GM19467 (cell line): ENCODE measurements around the gene SEZ6L2.
"Not testable (repeated sequence)": the region's sequence is repeated elsewhere in the genome, so short reads cannot be mapped to it uniquely, and the experiment has no call there.

Experiments
- ATAC-seq: cut with Tn5 transposase; IDR thresholded peaks from one replicate; pipeline ENCODE4 v1.9.1; 2021; ENCODE audit warnings: mild to moderate bottlenecking, moderate library complexity; ENCODE audit not compliant: unreplicated experiment

Gene SEZ6L2

DNA sequence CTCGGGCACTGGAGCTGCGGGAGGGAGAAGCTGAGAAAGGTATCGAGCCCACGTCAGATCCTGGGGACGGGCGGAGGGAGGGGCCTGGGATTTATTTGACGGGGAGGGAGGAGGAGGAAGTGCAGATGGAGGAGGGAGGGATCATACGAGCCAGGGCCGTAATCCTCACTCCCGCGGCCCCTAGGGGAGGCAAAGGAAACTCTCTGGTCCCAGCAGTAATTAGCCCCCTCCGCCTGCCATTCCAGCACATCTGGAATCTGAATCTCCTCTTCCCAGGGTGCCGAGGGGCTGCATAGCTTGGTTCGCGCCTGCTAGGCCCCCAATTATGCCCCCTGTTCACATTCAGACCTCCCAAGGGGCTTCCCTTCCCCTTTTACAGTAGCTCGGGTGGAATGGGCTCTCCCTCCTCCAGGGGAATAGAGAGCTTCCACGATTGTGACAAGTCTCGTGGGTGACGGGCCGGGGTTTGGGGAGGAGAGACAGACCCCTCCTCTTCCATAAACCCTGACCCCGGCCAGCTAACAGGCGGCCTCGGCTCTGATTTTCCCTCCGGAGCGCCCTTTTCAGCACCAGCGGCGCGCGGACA is at the start of gene SEZ6L2:
Gene SEZ6L2, minus strand, starts transcription at position 35 of the 586 bp plus-strand sequence. CDS start 531 bp downstream, outside the sequence.
- peak; percentile 34 for ATAC-seq

DNA sequence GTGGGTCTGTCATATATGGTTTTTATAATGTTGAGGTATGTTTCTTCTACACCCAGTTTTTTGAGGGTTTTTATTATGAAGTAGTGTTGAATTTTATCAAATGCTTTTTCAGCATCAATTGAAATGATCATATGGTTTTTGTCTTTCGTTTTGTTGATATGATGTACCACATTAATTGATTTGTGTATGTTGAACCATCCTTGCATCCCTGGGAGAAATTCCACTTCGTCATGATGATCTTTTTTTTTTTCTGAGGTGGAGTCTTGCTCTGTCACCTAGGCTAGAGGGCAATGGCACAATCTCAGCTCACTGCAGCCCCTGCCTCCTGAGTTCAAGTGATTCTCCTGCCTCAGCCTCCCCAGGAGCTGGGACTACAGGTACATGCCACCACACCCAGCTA is 48.5 kb upstream of the SEZ6L2 start:
- ATAC-seq, result no peak

DNA sequence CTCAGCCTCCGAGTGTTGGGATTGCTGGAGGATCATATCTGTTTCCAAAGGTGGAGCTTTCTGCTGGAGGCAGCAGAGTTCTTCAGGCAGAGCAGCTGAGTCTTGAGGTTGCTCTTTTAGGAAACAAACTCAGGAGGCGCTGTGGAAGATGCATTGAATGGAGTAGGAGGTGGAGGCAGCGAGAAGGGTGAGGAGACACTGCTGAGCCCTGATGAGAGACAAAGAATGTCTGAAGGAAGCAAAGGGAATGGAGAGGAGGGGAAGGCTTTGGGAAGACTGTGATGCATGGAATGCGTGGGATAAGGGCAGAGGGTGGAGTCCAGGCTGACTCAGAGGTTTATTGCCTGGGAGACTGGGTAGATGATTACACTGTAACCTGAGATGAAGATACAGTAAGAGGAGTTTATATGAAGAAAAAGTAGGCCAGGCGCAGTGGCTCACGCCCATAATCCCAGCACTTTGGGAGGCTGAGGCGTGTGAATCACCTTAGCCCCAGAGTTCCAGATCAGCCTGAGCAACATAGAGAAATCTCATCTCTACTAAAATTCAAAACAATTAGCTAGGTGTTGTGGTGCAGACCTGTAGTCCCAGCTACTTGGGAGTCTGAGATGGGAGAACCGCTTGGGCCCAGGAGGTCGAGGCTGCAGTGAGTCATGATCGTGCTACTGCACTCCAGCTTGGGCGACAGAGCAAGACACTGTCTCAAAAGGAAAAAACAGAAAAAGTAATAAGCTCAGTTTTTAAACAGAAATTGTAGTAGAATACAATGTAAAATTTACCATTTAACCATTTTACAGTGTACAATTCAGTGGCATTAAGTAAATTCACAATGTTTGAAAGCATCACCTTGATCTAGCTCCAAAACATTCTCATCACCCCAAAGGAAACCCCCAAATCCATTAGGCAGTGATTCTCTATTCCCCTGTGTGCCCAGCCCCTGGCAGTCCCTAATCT is 44.8 kb upstream of the SEZ6L2 start:
- no peak for ATAC-seq

DNA sequence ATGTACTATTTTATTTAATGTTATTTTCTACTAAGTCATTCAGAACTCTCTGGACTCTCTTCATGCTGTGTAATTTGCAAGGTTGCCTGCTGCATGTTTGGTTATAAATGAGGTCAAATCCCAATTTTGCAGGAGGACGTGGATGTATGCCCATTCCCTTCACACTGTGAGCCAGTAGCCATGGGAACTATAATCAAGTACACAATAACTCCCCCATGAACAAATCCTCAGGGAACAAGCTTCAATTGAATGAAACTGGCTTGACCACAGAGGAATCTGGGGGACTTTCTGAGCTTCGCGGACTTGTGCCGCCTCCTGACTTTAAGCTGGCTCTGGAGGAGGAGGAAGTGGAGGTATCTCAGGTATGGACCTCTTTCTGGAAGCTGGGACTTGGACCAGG is 41.3 kb upstream of the SEZ6L2 start:
- ATAC-seq, result no peak

DNA sequence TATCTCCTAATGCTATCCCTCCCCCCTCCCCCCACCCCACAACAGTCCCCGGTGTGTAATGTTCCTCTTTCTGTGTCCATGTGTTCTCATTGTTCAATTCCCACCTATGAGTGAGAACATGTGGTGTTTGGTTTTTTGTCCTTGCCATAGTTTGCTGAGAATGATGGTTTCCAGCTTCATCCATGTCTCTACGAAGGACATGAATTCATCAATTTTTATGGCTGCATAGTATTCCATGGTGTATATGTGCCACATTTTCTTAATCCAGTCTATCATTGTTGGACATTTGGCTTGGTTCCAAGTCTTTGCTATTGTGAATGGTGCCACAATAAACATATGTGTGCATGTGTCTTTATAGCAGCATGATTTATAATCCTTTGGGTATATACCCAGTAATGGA is 32.4 kb upstream of the SEZ6L2 start:
- ATAC-seq, result not testable (repeated sequence)

DNA sequence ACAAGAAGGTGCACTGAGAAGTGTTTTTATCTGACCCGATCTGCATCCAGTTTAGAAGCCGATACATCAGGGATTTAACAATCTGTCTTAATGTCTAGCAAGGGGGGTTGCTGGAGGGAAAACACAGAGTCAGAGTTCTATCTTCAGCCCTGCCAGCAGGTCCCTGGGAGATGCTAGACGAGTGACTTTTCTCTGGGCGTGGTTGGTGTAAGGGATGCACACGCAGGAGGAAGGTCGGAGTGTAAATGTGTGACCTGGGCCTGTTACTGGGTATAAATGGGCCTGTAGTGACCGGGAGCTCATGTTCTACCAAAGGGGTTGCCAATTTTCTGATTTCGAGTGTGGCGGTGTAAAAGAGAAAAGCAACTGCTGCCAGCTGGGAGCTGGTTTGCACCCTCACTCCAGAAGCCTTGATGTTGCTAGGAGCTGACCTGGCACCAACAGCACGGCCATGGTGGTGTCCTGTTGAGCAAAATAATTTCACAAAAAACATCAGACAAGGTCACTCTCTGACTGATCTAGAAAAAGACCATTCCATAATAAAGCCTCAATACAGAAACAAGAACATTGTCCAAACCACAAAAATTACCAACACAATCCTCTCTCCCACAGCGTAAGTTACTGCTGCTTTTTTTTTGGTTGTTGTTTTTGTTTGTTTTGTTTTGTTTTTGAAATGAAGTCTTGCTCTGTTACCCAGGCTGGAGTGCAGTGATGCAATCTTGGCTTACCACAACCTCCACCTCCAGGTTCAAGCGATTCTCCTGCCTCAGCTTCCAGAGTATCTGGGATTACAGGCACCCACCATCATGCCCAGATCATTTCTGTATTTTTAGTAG is 27.9 kb upstream of the SEZ6L2 start:
- ATAC-seq, result no peak

DNA sequence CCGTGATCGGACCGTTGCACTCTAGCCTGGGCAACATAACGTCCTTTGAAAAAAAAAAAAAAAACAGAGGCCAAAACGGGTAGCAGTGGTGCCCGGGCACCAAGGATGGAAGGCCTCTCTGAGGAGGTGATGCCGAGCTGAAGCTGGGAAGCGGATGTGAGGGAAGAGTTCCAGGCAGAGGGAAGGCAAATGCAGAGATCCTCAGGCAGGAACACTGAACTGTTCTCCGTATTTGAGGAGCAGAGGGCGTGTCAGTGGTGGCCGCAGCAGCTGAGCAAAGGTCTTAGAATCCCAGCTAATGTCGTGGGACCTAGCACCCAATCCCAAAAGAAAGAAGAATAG is 27.3 kb upstream of the SEZ6L2 start:
- peak; percentile 9 for ATAC-seq

DNA sequence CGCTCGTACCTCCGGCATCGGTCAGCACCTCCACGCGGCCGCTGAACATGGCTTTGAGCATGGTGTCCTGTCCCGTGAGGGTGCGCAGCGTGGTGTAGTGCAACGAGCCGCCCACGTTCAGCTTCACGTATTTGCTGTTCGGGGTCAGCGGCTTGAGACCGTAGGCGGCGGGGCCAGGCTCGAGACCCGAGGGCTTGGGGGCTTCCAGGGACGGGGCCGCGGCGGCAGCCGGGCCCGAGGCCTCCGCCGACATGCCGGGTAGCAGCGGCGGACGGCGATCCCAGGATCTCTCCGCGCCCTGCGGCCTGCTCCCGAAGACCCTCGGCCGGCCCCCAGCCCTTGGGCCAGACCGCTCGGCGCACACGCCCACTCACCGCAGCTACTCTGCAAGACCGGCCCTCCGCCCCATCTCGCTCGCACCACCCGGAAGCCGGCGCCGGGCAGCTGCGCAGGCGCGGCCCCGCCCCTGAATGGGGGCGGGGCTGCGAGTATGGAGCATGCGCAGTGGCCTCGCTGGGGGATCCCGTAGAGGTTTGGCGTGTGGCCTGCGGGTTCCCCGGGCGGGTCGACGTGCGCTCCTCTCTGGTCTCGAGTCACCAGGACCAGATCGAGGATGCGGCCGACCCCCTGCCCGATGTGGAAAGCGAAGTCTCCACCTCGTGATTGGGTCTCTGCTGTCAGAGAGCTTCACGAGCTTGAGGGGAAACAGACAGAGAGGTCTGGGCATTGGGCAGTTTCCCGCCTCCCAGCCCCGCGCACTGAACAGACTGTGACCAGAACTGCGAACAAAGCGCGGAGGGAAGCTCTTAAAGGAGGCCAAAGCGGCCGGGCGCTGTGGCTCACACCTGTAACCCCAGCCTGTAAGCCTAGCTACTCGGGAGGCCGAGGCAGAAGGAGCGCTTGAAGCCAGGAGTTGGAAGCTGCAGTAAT is 26.7 kb upstream of the SEZ6L2 start, which contains the start of gene KCTD13:
Gene KCTD13, minus strand, starts transcription at position 446 of the 930 bp plus-strand sequence. Its CDS starts 193 bp downstream, at position 253.
- peak; percentile 88 for ATAC-seq

DNA sequence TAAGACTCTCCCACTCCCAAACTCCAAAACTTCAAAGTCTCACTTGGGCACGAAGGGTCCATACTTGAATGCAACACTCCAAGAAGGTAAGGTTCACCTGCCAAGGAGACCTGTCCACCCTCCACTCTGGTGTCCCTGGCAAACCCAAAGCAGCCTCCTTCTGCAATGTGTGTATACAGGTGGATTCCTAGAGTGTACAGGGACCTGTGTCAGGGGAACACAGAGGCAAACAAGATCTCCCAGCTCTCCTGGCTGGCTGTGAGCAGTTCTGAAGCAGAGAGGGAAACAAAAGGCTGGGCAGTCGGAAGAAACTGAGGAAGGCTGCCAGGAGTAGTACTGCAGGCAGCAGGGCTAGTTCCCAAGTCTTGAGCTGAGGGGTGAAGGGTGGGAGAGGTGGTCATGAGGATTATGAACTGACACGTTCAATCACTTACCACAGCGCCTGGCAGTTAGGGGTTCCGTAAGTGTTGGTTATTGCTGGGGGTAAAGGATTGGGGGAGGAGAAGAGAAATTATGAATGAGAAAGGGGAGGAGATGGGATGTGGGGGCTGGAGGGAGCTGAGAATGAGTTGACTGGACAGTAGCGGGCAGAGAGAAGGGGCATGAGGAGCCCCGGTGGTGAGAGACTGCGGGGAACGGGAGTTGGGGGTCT is 25.9 kb upstream of the SEZ6L2 start:
- no peak for ATAC-seq

DNA sequence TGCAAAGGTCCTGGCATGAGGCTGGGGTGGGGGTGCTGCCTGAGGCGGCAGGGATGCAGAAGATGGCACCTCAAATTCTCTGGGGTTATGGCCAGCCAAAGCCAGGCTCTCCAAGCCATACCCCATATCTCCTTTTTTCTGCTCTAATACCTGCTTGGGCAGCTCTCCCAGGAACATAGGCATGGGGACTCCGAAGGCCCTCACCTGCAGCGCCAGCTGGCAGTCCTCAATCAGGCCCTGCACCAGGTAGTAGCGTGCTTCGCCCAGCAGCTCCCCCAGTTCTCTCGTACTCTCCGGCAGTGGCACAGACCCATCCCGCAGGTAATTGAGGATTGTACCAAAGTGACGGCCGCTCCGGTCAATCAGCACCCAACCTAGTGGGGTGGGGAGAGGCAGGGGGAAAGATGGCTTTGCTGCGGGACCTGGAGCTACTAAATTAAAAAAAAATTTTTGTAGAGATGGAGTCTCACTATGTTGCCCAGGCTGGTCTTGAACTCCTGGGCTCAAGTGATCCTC is 23.7 kb upstream of the SEZ6L2 start:
- ATAC-seq, result no peak

DNA sequence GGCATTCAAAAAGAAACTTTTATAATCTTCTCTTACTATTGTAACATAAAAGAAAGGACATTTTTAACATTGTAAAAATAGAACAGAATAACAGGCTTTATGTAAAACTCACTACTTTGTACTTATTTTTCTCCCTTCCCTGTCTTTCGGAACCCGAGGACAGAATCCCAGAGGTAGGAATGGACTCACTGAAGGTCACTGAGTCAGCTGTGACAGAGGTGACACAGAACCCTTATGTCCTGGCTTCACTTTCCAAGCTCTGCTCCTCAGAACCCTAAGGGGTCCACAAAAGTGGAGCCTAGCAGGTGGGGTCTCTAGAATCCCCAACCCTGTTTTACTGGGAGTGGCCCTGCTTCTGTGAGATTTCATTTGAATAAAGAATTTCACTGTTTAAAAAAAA is 23.0 kb upstream of the SEZ6L2 start:
- no peak for ATAC-seq

DNA sequence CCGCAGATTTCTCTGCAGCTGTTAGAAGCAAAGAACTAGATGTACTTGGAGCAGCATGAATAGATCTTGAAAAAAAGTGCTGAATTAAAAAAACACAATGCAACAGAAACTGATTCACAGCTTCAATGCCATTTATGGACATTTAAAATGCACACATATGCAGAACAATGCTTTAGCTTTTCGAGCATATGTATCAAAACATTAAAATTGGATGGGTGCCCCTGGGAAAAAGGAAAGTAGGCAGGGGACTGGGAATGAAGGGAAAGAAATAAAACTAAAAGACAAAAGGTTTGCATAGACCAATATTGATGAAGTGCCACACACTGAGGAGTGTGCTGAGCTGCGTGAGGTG is 21.7 kb upstream of the SEZ6L2 start:
- no peak for ATAC-seq

DNA sequence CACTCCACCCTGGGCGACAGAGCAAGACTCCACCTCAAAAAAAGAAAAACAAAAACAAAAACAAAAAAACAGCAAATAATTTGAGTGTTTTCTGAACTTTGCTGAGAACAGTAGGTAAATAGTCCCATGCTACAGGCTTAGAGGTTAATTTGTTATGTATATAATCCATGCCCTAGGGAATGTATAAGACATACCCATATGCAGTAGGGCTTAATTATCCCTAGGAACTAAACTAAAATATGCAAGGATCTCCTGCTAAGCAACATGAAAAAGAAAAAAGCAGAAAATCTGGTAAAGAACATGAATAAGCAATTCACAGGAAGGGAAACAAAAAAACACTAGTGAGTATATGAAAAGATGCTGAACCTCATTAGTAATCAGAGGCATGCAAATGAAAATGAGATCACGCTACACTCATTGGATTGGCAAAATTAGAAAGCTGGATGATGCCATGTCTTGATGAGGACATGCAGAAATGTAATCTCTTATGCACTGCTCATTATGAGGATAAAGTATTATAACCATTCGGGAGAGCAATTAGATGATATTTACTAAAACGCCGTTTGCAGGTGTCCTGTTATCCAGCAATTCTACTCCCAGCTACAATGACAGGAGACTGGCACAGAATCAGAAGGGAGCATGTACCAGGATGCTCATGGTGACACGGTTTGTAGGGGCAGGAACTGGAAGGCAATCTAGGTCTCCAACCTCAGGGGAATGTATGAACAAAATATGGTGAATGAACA is 21.1 kb upstream of the SEZ6L2 start:
- ATAC-seq, result no peak

DNA sequence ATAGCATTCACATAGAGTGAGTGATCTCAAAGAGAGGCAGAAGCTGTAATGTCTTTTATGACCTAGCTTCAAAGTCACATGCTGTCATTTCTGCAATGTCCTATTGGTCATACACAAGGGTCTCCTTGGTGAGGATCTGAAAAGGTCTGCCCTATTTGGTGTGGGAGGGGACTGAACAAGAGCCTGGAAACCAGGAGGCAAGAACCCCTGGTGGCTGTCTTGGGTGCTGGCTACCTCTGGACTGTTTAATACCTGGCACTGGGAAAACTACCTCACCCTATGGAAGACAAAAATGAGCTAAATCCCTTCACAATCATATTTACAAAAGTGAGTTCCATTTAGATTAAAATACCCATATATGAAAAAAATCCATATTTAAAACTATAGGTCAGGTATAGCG is 17.6 kb upstream of the SEZ6L2 start:
- ATAC-seq, result no peak

DNA sequence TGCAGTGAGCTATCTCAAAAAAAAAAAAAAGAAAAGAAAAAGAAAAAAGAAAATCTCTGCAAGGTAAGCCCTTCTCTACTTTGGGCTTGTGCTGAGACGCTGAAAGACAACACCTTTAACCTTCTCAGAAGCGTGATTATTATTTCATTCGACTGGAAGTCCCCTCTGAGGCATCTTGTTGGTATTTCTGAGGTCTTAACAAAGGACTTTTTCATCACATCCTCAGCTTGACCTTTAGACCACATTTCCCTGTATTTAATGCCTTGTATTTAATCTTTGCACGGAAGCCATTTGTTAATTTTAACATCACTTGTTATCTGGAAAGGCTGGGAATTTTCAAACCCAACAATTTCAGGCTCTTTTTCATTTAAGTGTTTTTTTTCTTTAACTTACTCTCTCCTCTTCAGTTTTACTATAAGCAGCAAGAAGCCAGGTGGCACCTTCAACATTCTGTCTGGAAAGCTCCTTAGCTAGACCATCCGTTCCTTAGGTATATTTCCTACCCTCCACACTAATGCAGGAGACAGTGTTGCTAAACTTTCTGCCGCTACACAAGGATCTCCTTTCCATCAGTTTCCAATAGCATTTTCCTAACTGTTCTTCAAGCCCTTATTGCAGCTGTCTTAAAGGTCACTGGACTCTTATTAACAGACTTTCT is 16.4 kb upstream of the SEZ6L2 start:
- ATAC-seq, result no peak

DNA sequence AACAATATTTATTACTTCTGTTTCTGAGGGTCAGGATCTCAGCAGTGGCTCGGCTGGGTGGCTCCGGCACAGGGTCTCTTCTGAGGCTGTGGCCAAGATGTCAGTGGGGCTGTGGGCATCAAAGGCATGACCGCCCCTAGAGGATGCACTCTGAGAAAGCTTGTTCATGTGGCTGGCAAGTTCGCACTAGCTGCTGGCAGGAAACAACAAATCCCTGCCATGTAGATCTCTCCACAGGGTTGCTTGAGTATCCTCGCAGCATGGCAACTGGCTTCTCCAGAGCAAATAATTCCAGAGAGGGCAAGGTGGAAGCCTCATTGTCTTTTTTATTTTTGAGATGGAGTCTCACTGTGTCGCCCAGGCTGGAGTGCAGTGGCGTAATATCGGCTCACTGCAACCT is 14.2 kb upstream of the SEZ6L2 start:
- no peak for ATAC-seq

DNA sequence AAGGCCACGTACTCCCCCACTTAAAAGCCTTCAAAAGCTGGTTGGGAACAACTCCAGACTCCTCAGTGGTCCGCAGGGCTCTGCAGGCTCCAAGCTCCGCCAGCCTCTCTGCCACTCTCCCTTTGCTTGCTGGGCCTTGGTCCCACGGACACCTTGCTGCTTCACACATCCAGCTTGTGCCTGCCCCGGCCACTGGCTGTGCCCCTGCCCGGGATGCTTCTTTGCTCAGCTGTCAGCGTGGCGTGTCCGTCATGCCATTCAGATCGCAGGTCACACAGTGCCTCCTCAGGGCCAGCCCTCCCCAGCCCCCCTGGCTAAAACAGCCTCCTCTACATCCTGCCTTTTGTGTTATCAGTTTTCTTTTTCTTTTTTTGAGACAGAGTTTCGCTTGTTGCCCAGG is 12.7 kb upstream of the SEZ6L2 start:
- no peak for ATAC-seq

DNA sequence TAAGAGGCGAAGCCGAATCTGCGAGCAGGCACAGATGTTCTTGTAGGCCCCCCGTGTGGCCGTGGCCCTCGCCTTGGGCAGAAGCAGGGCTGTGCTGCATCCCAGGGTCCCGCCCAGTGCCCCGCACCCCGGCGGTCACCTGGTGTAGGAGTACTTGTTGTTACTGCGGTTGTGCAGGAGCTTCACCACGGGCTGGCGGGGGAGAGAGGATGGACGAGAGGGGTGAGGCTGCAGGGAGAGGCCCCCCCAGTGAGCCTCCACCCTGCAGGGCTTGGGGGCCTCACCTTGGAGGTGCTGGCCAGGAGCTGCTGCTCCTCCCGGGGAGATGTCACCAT is 12.3 kb upstream of the SEZ6L2 start:
- no peak for ATAC-seq
